HG03135 (cell line): ENCODE measurements around the gene SLC35A2.

ENCODE experiments used
- ATAC-seq: cut with Tn5 transposase; IDR thresholded peaks from one replicate; pipeline ENCODE4 v1.9.1; 2021; ENCODE audit warnings: mild to moderate bottlenecking, moderate library complexity; ENCODE audit not compliant: unreplicated experiment

SLC35A2 gene

GRCh38 chrX:48911412-48912182, at the start of gene SLC35A2:
Gene SLC35A2, minus strand, starts transcription at chrX:48911646. Its CDS starts 10 bp downstream, at chrX:48911636.
- peak; percentile 62 for ATAC-seq

DNA sequence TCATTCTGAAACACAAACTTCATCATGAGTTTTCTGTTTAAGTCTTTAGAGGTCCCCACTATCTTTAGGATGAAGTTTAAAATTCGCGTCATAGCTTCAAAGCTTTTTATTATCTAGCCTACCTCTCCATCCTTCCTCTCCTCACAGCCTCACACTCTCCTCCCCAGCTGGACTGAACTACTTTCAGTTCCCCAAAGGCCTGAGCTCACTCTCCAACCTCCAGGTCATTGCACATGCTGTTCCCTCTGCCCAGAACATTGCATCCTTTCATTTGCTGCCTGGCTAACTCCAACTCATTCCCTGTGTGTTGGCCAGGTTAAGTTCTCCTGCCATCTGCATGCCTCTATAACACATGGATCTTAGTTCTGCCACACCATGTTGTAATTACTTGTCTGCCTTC, 48.8 kb upstream of the SLC35A2 start:
- no peak for ATAC-seq

- ATAC-seq = no peak
Measured at GRCh38 chrX:48958635-48959094, 47.2 kb upstream of the SLC35A2 start.

- ATAC-seq = peak; percentile 77
Measured at GRCh38 chrX:48957827-48958634, 46.6 kb upstream of the SLC35A2 start.

GRCh38 chrX:48957477-48957826, 46.0 kb upstream of the SLC35A2 start, which contains the start of gene OTUD5:
Gene OTUD5, minus strand, starts transcription at chrX:48957607. Its CDS starts 37 bp downstream, at chrX:48957570.
- peak; percentile 29 for ATAC-seq

DNA sequence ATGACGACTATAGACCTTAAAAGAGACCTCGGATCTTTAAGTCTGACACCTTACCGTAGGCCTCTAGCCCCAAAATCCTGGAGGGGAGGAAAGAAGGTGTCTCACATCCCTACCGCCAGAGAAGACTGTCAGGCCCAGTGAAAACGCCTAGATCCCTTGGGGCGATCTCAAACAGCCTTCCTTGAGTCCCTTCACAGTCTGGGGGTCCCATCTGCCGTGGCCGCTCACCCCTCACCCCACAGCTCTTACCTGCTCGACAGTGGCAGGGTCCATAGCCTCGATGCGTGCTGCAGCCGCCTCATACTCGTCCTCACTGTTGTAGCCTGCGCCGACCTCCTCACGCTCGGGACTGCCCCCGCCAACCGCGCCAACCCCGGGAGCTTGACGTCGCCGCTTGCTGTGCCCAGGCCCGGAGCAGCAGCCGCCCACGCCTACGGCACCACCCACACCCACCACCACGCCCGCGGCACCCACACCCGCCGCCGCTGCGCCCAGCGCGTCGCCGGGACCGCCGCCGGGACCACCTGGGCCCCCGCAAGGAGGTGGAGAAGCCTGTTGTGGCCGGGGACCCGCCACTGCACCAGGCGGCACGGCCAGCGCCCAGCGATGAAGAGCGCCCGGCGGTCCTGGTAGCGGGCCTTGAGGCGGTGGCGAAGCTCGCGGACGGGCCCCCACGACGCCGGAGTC, 45.4 kb upstream of the SLC35A2 start:
- peak; percentile 3 for ATAC-seq

- no peak for ATAC-seq
Measured at GRCh38 chrX:48948589-48948988, 37.1 kb upstream of the SLC35A2 start.

GRCh38 chrX:48945517-48946348, 34.3 kb upstream of the SLC35A2 start:
- ATAC-seq = no peak

DNA sequence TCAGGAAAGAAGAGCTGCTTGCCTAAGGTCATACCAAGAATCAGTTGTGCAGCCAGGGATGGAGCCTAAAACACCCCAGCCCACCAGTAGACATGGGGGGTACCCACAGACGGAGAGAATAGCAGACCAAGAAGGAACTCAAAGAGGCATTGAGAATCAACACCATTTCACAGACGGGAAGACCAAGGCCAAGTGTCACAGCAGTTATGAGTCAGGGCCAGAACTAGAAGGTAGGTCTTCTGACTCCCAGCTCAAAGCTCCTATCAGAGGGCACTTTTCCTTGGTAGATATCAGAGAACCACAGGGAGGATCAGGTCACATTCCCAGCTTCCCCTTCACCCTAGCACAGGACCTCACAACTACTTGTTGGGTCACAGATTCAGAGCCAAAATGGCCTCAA, 31.4 kb upstream of the SLC35A2 start:
- ATAC-seq = no peak

DNA sequence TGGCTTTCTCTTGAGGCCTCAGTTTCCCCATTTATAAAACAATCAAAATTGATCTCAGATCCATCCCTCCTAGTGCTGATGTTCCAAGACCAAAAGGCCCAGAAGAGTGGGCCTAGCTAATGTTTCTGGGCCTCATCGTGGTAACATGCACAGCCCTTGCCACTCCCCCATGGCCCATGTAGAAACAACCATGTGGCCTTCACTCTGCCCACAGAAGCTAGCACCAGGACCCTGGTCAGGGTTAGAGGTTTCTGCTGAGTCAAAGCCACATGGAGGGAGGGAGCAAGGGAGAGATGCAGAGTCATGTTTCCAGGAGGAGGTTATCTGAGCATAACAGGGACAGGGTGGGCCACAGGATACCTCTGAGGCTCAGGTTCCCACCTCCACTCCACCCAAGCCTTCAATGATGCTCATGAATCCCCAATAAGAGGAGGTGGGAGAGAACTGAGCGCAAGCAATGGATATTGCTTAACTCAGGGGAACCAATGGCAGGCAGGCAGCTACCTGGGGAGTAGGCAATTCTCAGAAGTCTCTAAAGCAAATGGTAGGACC, 29.0 kb upstream of the SLC35A2 start:
- ATAC-seq = no peak

- ATAC-seq = no peak
Measured at GRCh38 chrX:48939524-48940228, 28.2 kb upstream of the SLC35A2 start.

GRCh38 chrX:48938721-48939425, 27.4 kb upstream of the SLC35A2 start:
- ATAC-seq = peak; percentile 46

- ATAC-seq = peak; percentile 57
Measured at GRCh38 chrX:48937054-48937907, 25.8 kb upstream of the SLC35A2 start.

- peak; percentile 1 for ATAC-seq
Measured at GRCh38 chrX:48936429-48937053, 25.1 kb upstream of the SLC35A2 start.

- no peak for ATAC-seq
Measured at GRCh38 chrX:48935301-48935670, 23.8 kb upstream of the SLC35A2 start.

GRCh38 chrX:48934581-48935300, 23.3 kb upstream of the SLC35A2 start:
- no peak for ATAC-seq

DNA sequence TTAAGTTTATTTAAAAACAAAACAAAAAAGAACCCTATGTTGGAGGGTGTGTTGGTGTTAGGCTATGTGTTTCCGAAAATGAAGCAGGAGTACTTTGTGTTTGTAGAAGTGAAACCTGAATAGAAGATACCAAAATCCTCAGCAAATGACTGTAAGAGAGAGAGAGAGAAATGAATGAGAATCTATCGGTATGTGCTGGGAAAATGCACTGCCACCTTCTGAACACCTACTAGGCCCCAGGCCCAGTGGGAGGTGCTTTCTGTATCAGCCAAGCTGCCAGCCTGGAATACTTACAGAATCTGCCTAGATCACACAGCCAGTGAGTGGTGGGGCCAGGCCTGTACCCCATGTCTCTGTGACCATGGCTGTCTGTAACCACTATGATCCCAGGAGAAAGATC, 22.3 kb upstream of the SLC35A2 start:
- ATAC-seq = no peak
